ENCODE measurements around the gene KCNJ18.

DNA sequence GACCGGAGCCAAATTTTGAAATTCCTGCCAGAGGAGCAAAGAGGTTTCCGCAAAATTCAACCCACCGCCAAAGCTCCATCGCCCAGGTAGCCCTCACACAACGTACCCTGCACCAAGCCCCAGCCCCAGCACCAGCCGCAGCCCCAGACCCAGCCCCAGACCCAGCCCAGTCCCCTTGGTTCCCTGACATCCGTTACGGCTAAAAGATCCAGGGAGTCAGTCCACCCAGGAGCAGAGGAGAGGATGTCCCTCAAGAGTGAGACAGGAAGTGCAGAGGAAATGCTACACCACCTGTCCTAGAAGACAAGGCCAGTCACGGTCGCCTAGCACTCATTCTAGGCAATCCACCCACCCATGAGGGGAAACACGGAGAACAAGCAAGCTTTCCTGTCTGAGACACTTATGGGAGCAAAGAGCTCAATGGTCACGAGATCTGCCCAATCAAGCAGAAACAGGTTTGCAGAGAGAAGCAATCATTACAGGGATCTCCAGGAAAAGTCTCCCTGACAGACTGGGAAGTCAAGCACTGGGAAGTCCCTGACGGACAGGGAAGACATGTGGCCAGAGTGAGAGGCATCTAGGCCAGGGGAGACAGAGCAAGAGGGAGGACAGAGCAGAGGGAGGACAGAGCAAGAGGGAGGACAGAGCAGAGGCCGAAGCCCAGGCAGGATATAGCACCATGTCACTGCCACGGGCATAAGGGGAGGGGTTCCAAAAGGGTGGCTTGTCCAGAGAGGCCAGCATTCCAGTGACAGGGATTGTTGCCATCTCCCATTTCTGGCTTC is 15.0 kb upstream of the KCNJ18 start:
- TF ChIP-seq EZH2 (IDR thresholded peaks at IDR 0.05; ENCODE audit: borderline replicate concordance, low read length) (no peak), CTCF (IDR thresholded peaks at IDR 0.05; ENCODE audit: low read length) (no peak)

Measured in OCI-LY1 (cell line).